ENCODE data around the gene POLR1A. TPM values are rescaled to one million over a fixed set of nuclear protein-coding genes. Genes with fewer than 3 reads are reported as not detected.

The POLR1A gene
- total and polyA plus RNA-seq, 2 of the 13 experiments (the other 11 are each of a cell fraction or from before 2014, with no cell fraction given): 7.2 to 39.9 TPM

- TF ChIP-seq HOXA3 (CRISPR knock-in tag; IDR thresholded peaks at IDR 0.05) (no peak), POLR2AphosphoS2 (IDR thresholded peaks at IDR 0.05; ENCODE audit: low read depth, low read length) (no peak), ZNF749 (CRISPR knock-in tag; IDR thresholded peaks at IDR 0.05; ENCODE audit: borderline replicate concordance) (no peak), ZNF124 (CRISPR knock-in tag; IDR thresholded peaks at IDR 0.05) (peak; percentile 67; the same call in 1 of the 2 replicates), ZNF3 (CRISPR knock-in tag; IDR thresholded peaks at IDR 0.05) (no peak), RNF2 (conservative IDR thresholded peaks at IDR 0.05; ENCODE audit: low read depth) (no peak), ZNF792 (CRISPR knock-in tag; IDR thresholded peaks at IDR 0.05) (0 out of 2 replicates have a peak, but pooled peaks have one; percentile 10), GFI1 (CRISPR knock-in tag; IDR thresholded peaks at IDR 0.05; ENCODE audit: borderline replicate concordance) (no peak), CENPX (CRISPR knock-in tag; IDR thresholded peaks at IDR 0.05) (no peak), ZEB1 (IDR thresholded peaks at IDR 0.05; ENCODE audit: insufficient replicate concordance, low read depth) (peak; percentile 13), BCLAF1 (IDR thresholded peaks at IDR 0.05) (no peak), ZBTB8A (CRISPR knock-in tag; IDR thresholded peaks at IDR 0.05; ENCODE audit: borderline replicate concordance, low read depth) (no peak), ARID5B (CRISPR knock-in tag; IDR thresholded peaks at IDR 0.05) (no peak), GABPB1 (CRISPR knock-in tag; IDR thresholded peaks at IDR 0.05) (peak; percentile 46; the same call in 1 of the 2 replicates), SIX4 (CRISPR knock-in tag; IDR thresholded peaks at IDR 0.05) (no peak), IRF2 (CRISPR knock-in tag; IDR thresholded peaks at IDR 0.05) (no peak; the same call in 1 of the 2 replicates), THAP8 (CRISPR knock-in tag; IDR thresholded peaks at IDR 0.05; ENCODE audit: borderline replicate concordance) (no peak), NCOA1 (CRISPR knock-in tag; IDR thresholded peaks at IDR 0.05) (no peak), SALL1 (CRISPR knock-in tag; IDR thresholded peaks at IDR 0.05) (peak; percentile 33; the same call in 1 of the 2 replicates)
- TF ChIP-seq, protein P1, sequence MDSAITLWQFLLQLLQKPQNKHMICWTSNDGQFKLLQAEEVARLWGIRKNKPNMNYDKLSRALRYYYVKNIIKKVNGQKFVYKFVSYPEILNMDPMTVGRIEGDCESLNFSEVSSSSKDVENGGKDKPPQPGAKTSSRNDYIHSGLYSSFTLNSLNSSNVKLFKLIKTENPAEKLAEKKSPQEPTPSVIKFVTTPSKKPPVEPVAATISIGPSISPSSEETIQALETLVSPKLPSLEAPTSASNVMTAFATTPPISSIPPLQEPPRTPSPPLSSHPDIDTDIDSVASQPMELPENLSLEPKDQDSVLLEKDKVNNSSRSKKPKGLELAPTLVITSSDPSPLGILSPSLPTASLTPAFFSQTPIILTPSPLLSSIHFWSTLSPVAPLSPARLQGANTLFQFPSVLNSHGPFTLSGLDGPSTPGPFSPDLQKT (CRISPR knock-in tag; IDR thresholded peaks at IDR 0.05; ENCODE audit: borderline replicate concordance): no peak
- TF ChIP-seq, protein P2, sequence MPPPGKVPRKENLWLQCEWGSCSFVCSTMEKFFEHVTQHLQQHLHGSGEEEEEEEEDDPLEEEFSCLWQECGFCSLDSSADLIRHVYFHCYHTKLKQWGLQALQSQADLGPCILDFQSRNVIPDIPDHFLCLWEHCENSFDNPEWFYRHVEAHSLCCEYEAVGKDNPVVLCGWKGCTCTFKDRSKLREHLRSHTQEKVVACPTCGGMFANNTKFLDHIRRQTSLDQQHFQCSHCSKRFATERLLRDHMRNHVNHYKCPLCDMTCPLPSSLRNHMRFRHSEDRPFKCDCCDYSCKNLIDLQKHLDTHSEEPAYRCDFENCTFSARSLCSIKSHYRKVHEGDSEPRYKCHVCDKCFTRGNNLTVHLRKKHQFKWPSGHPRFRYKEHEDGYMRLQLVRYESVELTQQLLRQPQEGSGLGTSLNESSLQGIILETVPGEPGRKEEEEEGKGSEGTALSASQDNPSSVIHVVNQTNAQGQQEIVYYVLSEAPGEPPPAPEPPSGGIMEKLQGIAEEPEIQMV (CRISPR knock-in tag; IDR thresholded peaks at IDR 0.05; ENCODE audit: low read depth): no peak
These were observed at the start of gene POLR1A (continued) for GRCh38 chr2:86105252-86105968.
